ENCODE measurements around the gene CHRM2. TPM values are rescaled to one million over a fixed set of nuclear protein-coding genes. Genes with fewer than 3 reads are reported as not detected.

Gene CHRM2
- total and polyA plus RNA-seq, 9 of the 15 experiments (the other 6 are each of a cell fraction or from before 2014, with no cell fraction given), result not detected

- H3K4me1 ChIP-seq (replicated peaks in 1 of 2; ENCODE audit: control insufficient read depth in 2 of 2, insufficient read depth in 2 of 2, low read length in 2 of 2), result no peaks in the 10 kb centered on the region
- FAIRE-seq (no peak), ATAC-seq (no peak), DNase-seq (ENCODE audit: extremely low read depth in 1 of 4, low spot score in 3 of 4) (no peak)
- ChIA-PET CTCF (ENCODE audit: low intra/inter-chr PET ratio) (no interaction called here), POLR2A (no interaction called here)
- WGBS (ENCODE audit: insufficient coverage, low coverage, missing lambda C conversion rate), result 4% methylated on average over 3 of the region's 3 CpGs
- H3K9me1 ChIP-seq (ENCODE audit: control insufficient read depth, insufficient read depth, low read length), result no peaks in the 10 kb centered on the region
- H3K9me3 ChIP-seq (replicated peaks; ENCODE audit: control insufficient read depth, insufficient read depth, low read depth, low read length), result no peaks in the 10 kb centered on the region; the same call in 1 of the 2 replicates
- no peak overlapping the region for H3K27ac ChIP-seq (ENCODE audit: extremely low read depth, low read depth, low read length)
- H3K9ac ChIP-seq (ENCODE audit: insufficient read depth in 1 of 2, low read depth in 2 of 2, low read length in 2 of 2), result no peak overlapping the region
- no peak overlapping the region for H3K4me2 ChIP-seq (ENCODE audit: insufficient read depth, low read length)
- no peaks in the 10 kb centered on the region for H4K20me1 ChIP-seq (replicated peaks; ENCODE audit: control insufficient read depth, insufficient read depth, low read length)
- no peaks in the 10 kb centered on the region for H3K79me2 ChIP-seq (ENCODE audit: control insufficient read depth, insufficient read depth, low read length)
- in situ Hi-C loops (cut with MboI) (no loop called here), intact Hi-C loops (cut with micrococcal nuclease) (no loop called here)
- TF ChIP-seq, protein P1, sequence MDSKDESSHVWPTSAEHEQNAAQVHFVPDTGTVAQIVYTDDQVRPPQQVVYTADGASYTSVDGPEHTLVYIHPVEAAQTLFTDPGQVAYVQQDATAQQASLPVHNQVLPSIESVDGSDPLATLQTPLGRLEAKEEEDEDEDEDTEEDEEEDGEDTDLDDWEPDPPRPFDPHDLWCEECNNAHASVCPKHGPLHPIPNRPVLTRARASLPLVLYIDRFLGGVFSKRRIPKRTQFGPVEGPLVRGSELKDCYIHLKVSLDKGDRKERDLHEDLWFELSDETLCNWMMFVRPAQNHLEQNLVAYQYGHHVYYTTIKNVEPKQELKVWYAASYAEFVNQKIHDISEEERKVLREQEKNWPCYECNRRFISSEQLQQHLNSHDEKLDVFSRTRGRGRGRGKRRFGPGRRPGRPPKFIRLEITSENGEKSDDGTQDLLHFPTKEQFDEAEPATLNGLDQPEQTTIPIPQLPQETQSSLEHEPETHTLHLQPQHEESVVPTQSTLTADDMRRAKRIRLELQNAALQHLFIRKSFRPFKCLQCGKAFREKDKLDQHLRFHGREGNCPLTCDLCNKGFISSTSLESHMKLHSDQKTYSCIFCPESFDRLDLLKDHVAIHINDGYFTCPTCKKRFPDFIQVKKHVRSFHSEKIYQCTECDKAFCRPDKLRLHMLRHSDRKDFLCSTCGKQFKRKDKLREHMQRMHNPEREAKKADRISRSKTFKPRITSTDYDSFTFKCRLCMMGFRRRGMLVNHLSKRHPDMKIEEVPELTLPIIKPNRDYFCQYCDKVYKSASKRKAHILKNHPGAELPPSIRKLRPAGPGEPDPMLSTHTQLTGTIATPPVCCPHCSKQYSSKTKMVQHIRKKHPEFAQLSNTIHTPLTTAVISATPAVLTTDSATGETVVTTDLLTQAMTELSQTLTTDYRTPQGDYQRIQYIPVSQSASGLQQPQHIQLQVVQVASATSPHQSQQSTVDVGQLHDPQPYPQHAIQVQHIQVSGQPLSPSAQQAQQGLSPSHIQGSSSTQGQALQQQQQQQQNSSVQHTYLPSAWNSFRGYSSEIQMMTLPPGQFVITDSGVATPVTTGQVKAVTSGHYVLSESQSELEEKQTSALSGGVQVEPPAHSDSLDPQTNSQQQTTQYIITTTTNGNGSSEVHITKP (IDR thresholded peaks at IDR 0.05; ENCODE audit: partially characterized antibody), result no peak
- TF ChIP-seq SP1 (CRISPR knock-in tag; IDR thresholded peaks at IDR 0.05), result no peak
- no peak for TF ChIP-seq FOS (IDR thresholded peaks at IDR 0.05; ENCODE audit: extremely low read depth, insufficient read length)
- no peak for TF ChIP-seq NEUROD1 (IDR thresholded peaks at IDR 0.05; ENCODE audit: borderline replicate concordance, low read depth, low read length, partially characterized antibody)
- no peak for TF ChIP-seq MEIS2 (IDR thresholded peaks at IDR 0.05; ENCODE audit: partially characterized antibody)
- TF ChIP-seq, protein P2, sequence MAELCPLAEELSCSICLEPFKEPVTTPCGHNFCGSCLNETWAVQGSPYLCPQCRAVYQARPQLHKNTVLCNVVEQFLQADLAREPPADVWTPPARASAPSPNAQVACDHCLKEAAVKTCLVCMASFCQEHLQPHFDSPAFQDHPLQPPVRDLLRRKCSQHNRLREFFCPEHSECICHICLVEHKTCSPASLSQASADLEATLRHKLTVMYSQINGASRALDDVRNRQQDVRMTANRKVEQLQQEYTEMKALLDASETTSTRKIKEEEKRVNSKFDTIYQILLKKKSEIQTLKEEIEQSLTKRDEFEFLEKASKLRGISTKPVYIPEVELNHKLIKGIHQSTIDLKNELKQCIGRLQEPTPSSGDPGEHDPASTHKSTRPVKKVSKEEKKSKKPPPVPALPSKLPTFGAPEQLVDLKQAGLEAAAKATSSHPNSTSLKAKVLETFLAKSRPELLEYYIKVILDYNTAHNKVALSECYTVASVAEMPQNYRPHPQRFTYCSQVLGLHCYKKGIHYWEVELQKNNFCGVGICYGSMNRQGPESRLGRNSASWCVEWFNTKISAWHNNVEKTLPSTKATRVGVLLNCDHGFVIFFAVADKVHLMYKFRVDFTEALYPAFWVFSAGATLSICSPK (IDR thresholded peaks at IDR 0.05; ENCODE audit: borderline replicate concordance), result no peak
- no peaks in the 10 kb centered on the region for H3K36me3 ChIP-seq (ENCODE audit: control insufficient read depth, insufficient read depth, low read length)
- H3K4me3 ChIP-seq, result no peak overlapping the region
- BruUV-seq (replicated peaks), result no TSS peak
- H3K27me3 ChIP-seq (ENCODE audit: control insufficient read depth in 2 of 2, insufficient read depth in 2 of 2, low read length in 2 of 2), result no peaks in the 10 kb centered on the region
- H2AFZ ChIP-seq (ENCODE audit: low read depth, low read length), result no peak overlapping the region
These were observed 54.7 kb downstream of the CHRM2 start for GRCh38 chr7:136923111-136923667.

All from K562 (cell line).